ENCODE measurements around the gene DEFB126. TPM values are rescaled to one million over a fixed set of nuclear protein-coding genes. Genes with fewer than 3 reads are reported as not detected.

The DEFB126 gene
- total RNA-seq, 1 experiment from 2014 or later = not detected

DNA sequence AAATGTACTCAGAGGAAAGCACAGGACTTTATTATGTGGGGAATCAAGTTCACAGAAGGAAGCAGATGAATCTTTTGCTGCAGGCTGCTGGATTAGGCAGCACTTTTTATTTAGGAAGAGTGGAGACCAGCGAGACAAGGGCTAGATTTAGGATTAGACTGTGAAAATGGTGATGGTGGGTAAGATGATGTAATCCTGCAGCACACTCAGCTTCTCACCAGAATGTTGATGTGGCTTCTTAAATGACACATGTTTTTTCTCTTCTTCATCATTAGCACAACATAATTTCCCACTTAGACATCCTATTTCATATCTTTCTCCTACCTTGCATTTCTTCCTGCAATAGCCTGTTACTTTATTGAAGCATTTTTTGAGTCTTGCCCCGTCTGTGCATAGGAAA is 45.3 kb downstream of the DEFB126 start:
- Histone ChIP-seq H3K36me3 (ENCODE audit: low read depth) (no peaks in the 10 kb centered on the region), H3K9me3 (ENCODE audit: insufficient read depth, low read depth) (no peaks in the 10 kb centered on the region; the same call in 1 of the 2 replicates), H3K27ac (no peak overlapping the region), H3K9me2 (ENCODE audit: insufficient read depth) (no peaks in the 10 kb centered on the region), H3F3A (ENCODE audit: insufficient read depth, low read depth) (no peaks in the 10 kb centered on the region), H3K4me3 (no peak overlapping the region), H2AFZ (no peak overlapping the region), H3K4me1 (replicated peaks; ENCODE audit: insufficient read depth) (no peaks in the 10 kb centered on the region), H3K4me2 (no peak overlapping the region), H3K79me2 (ENCODE audit: low read depth) (no peaks in the 10 kb centered on the region), H3K27me3 (ENCODE audit: insufficient read depth, low read depth) (peaks cover 63% of the 10 kb centered on the region), H4K20me1 (ENCODE audit: insufficient read depth) (no peaks in the 10 kb centered on the region)
- ChIA-PET POLR2A (ENCODE audit: unreplicated experiment) (no interaction called here), CTCF (no interaction called here)
- intact Hi-C loops (cut with micrococcal nuclease; ENCODE audit: unreplicated experiment) = no loop called here
- TF ChIP-seq EZH2 (IDR thresholded peaks at IDR 0.05; ENCODE audit: low read depth) = no peak
- TF ChIP-seq, protein P1, sequence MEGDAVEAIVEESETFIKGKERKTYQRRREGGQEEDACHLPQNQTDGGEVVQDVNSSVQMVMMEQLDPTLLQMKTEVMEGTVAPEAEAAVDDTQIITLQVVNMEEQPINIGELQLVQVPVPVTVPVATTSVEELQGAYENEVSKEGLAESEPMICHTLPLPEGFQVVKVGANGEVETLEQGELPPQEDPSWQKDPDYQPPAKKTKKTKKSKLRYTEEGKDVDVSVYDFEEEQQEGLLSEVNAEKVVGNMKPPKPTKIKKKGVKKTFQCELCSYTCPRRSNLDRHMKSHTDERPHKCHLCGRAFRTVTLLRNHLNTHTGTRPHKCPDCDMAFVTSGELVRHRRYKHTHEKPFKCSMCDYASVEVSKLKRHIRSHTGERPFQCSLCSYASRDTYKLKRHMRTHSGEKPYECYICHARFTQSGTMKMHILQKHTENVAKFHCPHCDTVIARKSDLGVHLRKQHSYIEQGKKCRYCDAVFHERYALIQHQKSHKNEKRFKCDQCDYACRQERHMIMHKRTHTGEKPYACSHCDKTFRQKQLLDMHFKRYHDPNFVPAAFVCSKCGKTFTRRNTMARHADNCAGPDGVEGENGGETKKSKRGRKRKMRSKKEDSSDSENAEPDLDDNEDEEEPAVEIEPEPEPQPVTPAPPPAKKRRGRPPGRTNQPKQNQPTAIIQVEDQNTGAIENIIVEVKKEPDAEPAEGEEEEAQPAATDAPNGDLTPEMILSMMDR (conservative IDR thresholded peaks at IDR 0.05) = no peak
- BruUV-seq (replicated peaks) = no TSS peak
- no peak for DNase-seq

DNA sequence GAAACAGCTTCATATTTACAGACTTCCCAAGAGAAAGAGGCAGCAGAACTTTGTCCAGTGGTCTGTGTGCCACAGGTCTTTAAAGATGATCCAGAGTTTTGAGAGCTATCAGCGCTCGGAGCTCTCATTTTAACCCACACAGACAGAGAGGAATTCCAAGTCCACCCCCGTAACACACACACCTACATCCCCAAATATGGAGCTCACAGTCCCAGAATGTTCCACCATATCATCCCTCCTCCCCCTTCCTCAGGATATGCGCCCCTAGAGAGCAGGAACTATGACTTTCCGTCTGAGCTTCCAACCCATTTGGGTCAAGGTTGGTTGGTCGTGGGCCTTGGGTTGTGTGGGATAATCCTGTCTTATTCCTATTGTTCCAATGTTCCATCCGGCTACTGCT is 47.2 kb downstream of the DEFB126 start, which contains the start of gene DEFB128:
TSS of gene DEFB128 (minus strand) at position 101 of the 400 bp plus-strand sequence. CDS start at position 13, 88 bp downstream.
- no peaks in the 10 kb centered on the region for H4K20me1 ChIP-seq (ENCODE audit: insufficient read depth)
- intact Hi-C loops (cut with micrococcal nuclease; ENCODE audit: unreplicated experiment) = no loop called here
- H3K27ac ChIP-seq = no peak within 1 kb of the TSS
- H3K36me3 ChIP-seq (ENCODE audit: low read depth) = no peaks in the 10 kb centered on the region
- DNase-seq = no peak
- no peaks in the 10 kb centered on the region; the same call in 1 of the 2 replicates for H3K9me3 ChIP-seq (ENCODE audit: insufficient read depth, low read depth)
- H3K27me3 ChIP-seq (ENCODE audit: insufficient read depth, low read depth) = peaks cover 82% of the 10 kb centered on the region
- no peaks in the 10 kb centered on the region for H3K9me2 ChIP-seq (ENCODE audit: insufficient read depth)
- H3F3A ChIP-seq (ENCODE audit: insufficient read depth, low read depth) = no peaks in the 10 kb centered on the region
- ChIA-PET POLR2A (ENCODE audit: unreplicated experiment) (no interaction called here), CTCF (no interaction called here)
- H3K4me1 ChIP-seq (replicated peaks; ENCODE audit: insufficient read depth) = no peaks in the 10 kb centered on the region
- no TSS peak for BruUV-seq (replicated peaks)
- no peak for TF ChIP-seq EZH2 (IDR thresholded peaks at IDR 0.05; ENCODE audit: low read depth)
- H3K4me2 ChIP-seq = no peak within 1 kb of the TSS
- no peak within 1 kb of the TSS for H3K4me3 ChIP-seq
- no peak within 1 kb of the TSS for H2AFZ ChIP-seq
- H3K79me2 ChIP-seq (ENCODE audit: low read depth) = no peaks in the 10 kb centered on the region

Other genes starting within 250 kb of the DEFB126 start
- gene DEFB125, start 54.9 kb upstream of the DEFB126 start, total RNA-seq (2021) = not detected in 2 replicates
- not detected in 2 replicates for gene DEFB127, start 14.9 kb downstream of the DEFB126 start, total RNA-seq (2021)
- gene DEFB128, start 47.1 kb downstream of the DEFB126 start, total RNA-seq (2021) = not detected in 2 replicates
- gene DEFB129, start 84.7 kb downstream of the DEFB126 start, total RNA-seq (2021) = not detected in 2 replicates
- gene DEFB132, start 115.1 kb downstream of the DEFB126 start, total RNA-seq (2021) = not detected in 2 replicates
- 20.7 and 25.7 TPM in 2 replicates for gene C20orf96, start 148.2 kb downstream of the DEFB126 start, total RNA-seq (2021)
- 16.0 and 17.7 TPM in 2 replicates for gene ZCCHC3, start 155.0 kb downstream of the DEFB126 start, total RNA-seq (2021)
- gene SOX12, start 183.0 kb downstream of the DEFB126 start, total RNA-seq (2021) = 49.5 and 57.1 TPM in 2 replicates
- 15.0 and 16.5 TPM in 2 replicates for gene NRSN2, start 204.5 kb downstream of the DEFB126 start, total RNA-seq (2021)
- gene TRIB3, start 238.2 kb downstream of the DEFB126 start, total RNA-seq (2021) = 81.0 and 82.0 TPM in 2 replicates